Measurements from ENCODE around the gene HS1BP3.

Gene HS1BP3

GRCh38 chr2:20650877-20651730 lies at the start of gene HS1BP3:
Gene HS1BP3 (minus strand): TSS chr2:20651098. CDS start chr2:20651063, 35 bp downstream.
- no peaks in the 10 kb centered on the region for H3K27me3 Mint-ChIP-seq

GRCh38 chr2:20698916-20699613 lies 48.2 kb upstream of the HS1BP3 start:
- no peaks in the 10 kb centered on the region for H3K9me3 Mint-ChIP-seq
- peaks cover 13% of the 10 kb centered on the region for H3K36me3 Mint-ChIP-seq (ENCODE audit: low read depth)
- H3K4me1 Mint-ChIP-seq (ENCODE audit: low read depth): peaks cover 9% of the 10 kb centered on the region
- H3K4me3 Mint-ChIP-seq: no peak overlapping the region
- no peak overlapping the region for H3K27ac Mint-ChIP-seq
- H3K27me3 Mint-ChIP-seq: no peaks in the 10 kb centered on the region

More at GRCh38 chr2:20650877-20651730, at the start of gene HS1BP3:
- peak within 1 kb of the TSS; percentile 83 for H3K4me3 Mint-ChIP-seq
- H3K27ac Mint-ChIP-seq: peak within 1 kb of the TSS; percentile 87
- H3K4me1 Mint-ChIP-seq (ENCODE audit: low read depth): peaks cover 37% of the 10 kb centered on the region
- no peaks in the 10 kb centered on the region for H3K36me3 Mint-ChIP-seq (ENCODE audit: low read depth)
- no peaks in the 10 kb centered on the region for H3K9me3 Mint-ChIP-seq

GRCh38 chr2:20697322-20697934 lies 46.5 kb upstream of the HS1BP3 start:
- Mint-ChIP-seq H3K27me3 (no peaks in the 10 kb centered on the region), H3K27ac (no peak overlapping the region)

GRCh38 chr2:20696366-20696765 lies 45.5 kb upstream of the HS1BP3 start:
- H3K27ac Mint-ChIP-seq: no peak overlapping the region
- no peak overlapping the region for H3K4me3 Mint-ChIP-seq
- no peaks in the 10 kb centered on the region for H3K9me3 Mint-ChIP-seq
- H3K27me3 Mint-ChIP-seq: no peaks in the 10 kb centered on the region
- H3K36me3 Mint-ChIP-seq (ENCODE audit: low read depth): peaks cover 11% of the 10 kb centered on the region
- H3K4me1 Mint-ChIP-seq (ENCODE audit: low read depth): peaks cover 9% of the 10 kb centered on the region

More at GRCh38 chr2:20697322-20697934, 46.5 kb upstream of the HS1BP3 start:
- Mint-ChIP-seq H3K36me3 (ENCODE audit: low read depth) (peaks cover 13% of the 10 kb centered on the region), H3K4me1 (ENCODE audit: low read depth) (peaks cover 9% of the 10 kb centered on the region), H3K4me3 (no peak overlapping the region), H3K9me3 (no peaks in the 10 kb centered on the region)

GRCh38 chr2:20693317-20693716 lies 42.4 kb upstream of the HS1BP3 start:
- Mint-ChIP-seq H3K27me3 (no peaks in the 10 kb centered on the region), H3K27ac (no peak overlapping the region), H3K9me3 (no peaks in the 10 kb centered on the region), H3K4me1 (ENCODE audit: low read depth) (no peaks in the 10 kb centered on the region), H3K36me3 (ENCODE audit: low read depth) (peaks cover 27% of the 10 kb centered on the region), H3K4me3 (no peak overlapping the region)

- peaks cover 35% of the 10 kb centered on the region for H3K36me3 Mint-ChIP-seq (ENCODE audit: low read depth)
- H3K9me3 Mint-ChIP-seq: no peaks in the 10 kb centered on the region
- no peak overlapping the region for H3K27ac Mint-ChIP-seq
- no peak overlapping the region for H3K4me3 Mint-ChIP-seq
- H3K4me1 Mint-ChIP-seq (ENCODE audit: low read depth): no peaks in the 10 kb centered on the region
- no peaks in the 10 kb centered on the region for H3K27me3 Mint-ChIP-seq
Observed at GRCh38 chr2:20692081-20692480, 41.2 kb upstream of the HS1BP3 start.

GRCh38 chr2:20691076-20691734 lies 40.3 kb upstream of the HS1BP3 start:
- Mint-ChIP-seq H3K4me1 (ENCODE audit: low read depth) (no peaks in the 10 kb centered on the region), H3K9me3 (no peaks in the 10 kb centered on the region), H3K27me3 (no peaks in the 10 kb centered on the region), H3K4me3 (no peak overlapping the region), H3K36me3 (ENCODE audit: low read depth) (peaks cover 43% of the 10 kb centered on the region), H3K27ac (no peak overlapping the region)

- Mint-ChIP-seq H3K27me3 (no peaks in the 10 kb centered on the region), H3K27ac (no peak overlapping the region), H3K36me3 (ENCODE audit: low read depth) (peaks cover 53% of the 10 kb centered on the region)
Observed at GRCh38 chr2:20689428-20690264, 38.7 kb upstream of the HS1BP3 start.

GRCh38 chr2:20687260-20687832 lies 36.4 kb upstream of the HS1BP3 start:
- Mint-ChIP-seq H3K27me3 (no peaks in the 10 kb centered on the region), H3K4me3 (no peak overlapping the region), H3K36me3 (ENCODE audit: low read depth) (peaks cover 67% of the 10 kb centered on the region), H3K4me1 (ENCODE audit: low read depth) (no peaks in the 10 kb centered on the region), H3K9me3 (no peaks in the 10 kb centered on the region), H3K27ac (no peak overlapping the region)

More at GRCh38 chr2:20689428-20690264, 38.7 kb upstream of the HS1BP3 start:
- no peaks in the 10 kb centered on the region for H3K4me1 Mint-ChIP-seq (ENCODE audit: low read depth)
- H3K9me3 Mint-ChIP-seq: no peaks in the 10 kb centered on the region
- H3K4me3 Mint-ChIP-seq: no peak overlapping the region

- H3K4me1 Mint-ChIP-seq (ENCODE audit: low read depth): no peaks in the 10 kb centered on the region
- H3K27ac Mint-ChIP-seq: no peak overlapping the region
- H3K36me3 Mint-ChIP-seq (ENCODE audit: low read depth): peaks cover 64% of the 10 kb centered on the region
- H3K9me3 Mint-ChIP-seq: no peaks in the 10 kb centered on the region
- H3K4me3 Mint-ChIP-seq: no peak overlapping the region
- H3K27me3 Mint-ChIP-seq: no peaks in the 10 kb centered on the region
Observed at GRCh38 chr2:20684581-20685063, 33.7 kb upstream of the HS1BP3 start.

GRCh38 chr2:20682167-20682920 lies 31.4 kb upstream of the HS1BP3 start:
- no peak overlapping the region for H3K27ac Mint-ChIP-seq
- H3K27me3 Mint-ChIP-seq: no peaks in the 10 kb centered on the region
- H3K4me1 Mint-ChIP-seq (ENCODE audit: low read depth): no peaks in the 10 kb centered on the region
- H3K4me3 Mint-ChIP-seq: no peak overlapping the region
- peaks cover 46% of the 10 kb centered on the region for H3K36me3 Mint-ChIP-seq (ENCODE audit: low read depth)
- H3K9me3 Mint-ChIP-seq: no peaks in the 10 kb centered on the region

- H3K36me3 Mint-ChIP-seq (ENCODE audit: low read depth): peaks cover 32% of the 10 kb centered on the region
- no peaks in the 10 kb centered on the region for H3K27me3 Mint-ChIP-seq
- no peaks in the 10 kb centered on the region for H3K9me3 Mint-ChIP-seq
- no peaks in the 10 kb centered on the region for H3K4me1 Mint-ChIP-seq (ENCODE audit: low read depth)
- no peak overlapping the region for H3K27ac Mint-ChIP-seq
- no peak overlapping the region for H3K4me3 Mint-ChIP-seq
Observed at GRCh38 chr2:20680744-20681375, 30.0 kb upstream of the HS1BP3 start.

GRCh38 chr2:20678780-20679179 lies 27.9 kb upstream of the HS1BP3 start:
- Mint-ChIP-seq H3K27me3 (no peaks in the 10 kb centered on the region), H3K36me3 (ENCODE audit: low read depth) (peaks cover 16% of the 10 kb centered on the region), H3K4me1 (ENCODE audit: low read depth) (peaks cover 6% of the 10 kb centered on the region), H3K9me3 (no peaks in the 10 kb centered on the region), H3K4me3 (no peak overlapping the region), H3K27ac (no peak overlapping the region)
